Stimulated activated CD4-positive, alpha-beta T cell treated with anti-CD3 and anti-CD28 coated beads, Interleukin-2, amount 100 ng/mL, for 48 hours (primary cell): ENCODE results near the gene PPP2R5D.

ENCODE experiments used
- DNase-seq, 2 donors: peaks; one replicate each; pipeline ENCODE4 v3.0.0-alpha.2; 2020

Gene PPP2R5D

GRCh38 chr6:42963855-42964605 is 20.3 kb upstream of the PPP2R5D start:
- DNase-seq: peak; percentile 14 to 39

- DNase-seq: no peak
Measured at GRCh38 chr6:42966571-42966970, 17.8 kb upstream of the PPP2R5D start.

GRCh38 chr6:42967228-42967627 is 17.1 kb upstream of the PPP2R5D start:
- DNase-seq: no peak

GRCh38 chr6:42968126-42968701 is 16.2 kb upstream of the PPP2R5D start:
- DNase-seq: no peak

- no peak for DNase-seq
Measured at GRCh38 chr6:42968783-42969182, 15.6 kb upstream of the PPP2R5D start.

- DNase-seq: no peak
Measured at GRCh38 chr6:42969431-42969830, 14.9 kb upstream of the PPP2R5D start.

GRCh38 chr6:42969934-42970333 is 14.4 kb upstream of the PPP2R5D start:
- DNase-seq: no peak

- no peak for DNase-seq
Measured at GRCh38 chr6:42970871-42971612, 13.3 kb upstream of the PPP2R5D start.

GRCh38 chr6:42971746-42972327 is 12.5 kb upstream of the PPP2R5D start:
- no peak for DNase-seq

GRCh38 chr6:42973926-42974325 is 10.4 kb upstream of the PPP2R5D start:
- DNase-seq: no peak

GRCh38 chr6:42974919-42975505 is 9.4 kb upstream of the PPP2R5D start:
- no peak for DNase-seq

- DNase-seq: peak in 1 of 2 donors; percentile 11
Measured at GRCh38 chr6:42978487-42978838, 5.9 kb upstream of the PPP2R5D start.

GRCh38 chr6:42978839-42979522 is 5.4 kb upstream of the PPP2R5D start, which contains the start of gene PEX6:
PEX6 (minus strand) TSS chr6:42979181; CDS start chr6:42979150, 31 bp downstream.
- DNase-seq: peak; percentile 80 to 90

GRCh38 chr6:42979523-42980177 is 4.7 kb upstream of the PPP2R5D start:
- DNase-seq: no peak

- DNase-seq: no peak
Measured at GRCh38 chr6:42981836-42982235, 2.5 kb upstream of the PPP2R5D start.

GRCh38 chr6:42984924-42985475 is 630 bp downstream of the PPP2R5D start:
- no peak for DNase-seq

- DNase-seq: no peak
Measured at GRCh38 chr6:42987533-42988451, 3.4 kb downstream of the PPP2R5D start.

GRCh38 chr6:42988486-42989020 is 4.2 kb downstream of the PPP2R5D start:
- no peak for DNase-seq

GRCh38 chr6:42989923-42990322 is 5.6 kb downstream of the PPP2R5D start:
- DNase-seq: no peak

GRCh38 chr6:42993445-42993844 is 9.1 kb downstream of the PPP2R5D start:
- no peak for DNase-seq
